OCI-LY1 (cell line): ENCODE results near the gene CCDC146.

Experiments used
- H2AFZ ChIP-seq: fragments of 200-600 bp; sonication (generic), shearing (Covaris generic); 2 replicates; pipeline ENCODE4 v1.6.0; 2014; ENCODE audit warnings: antibody characterized with exemption, mild to moderate bottlenecking, low read length
- H3F3A ChIP-seq: fragments of 200-600 bp; sonication (generic), shearing (Covaris generic); 2 replicates; pipeline ENCODE4 v1.6.0; 2014; ENCODE audit warnings: mild to moderate bottlenecking, antibody characterized with exemption, low read length, moderate library complexity; ENCODE audit not compliant: insufficient read depth
- H3K27ac ChIP-seq: fragments of 200-600 bp; sonication (generic); 2 replicates; pipeline ENCODE4 v1.5.1; 2014; ENCODE audit warnings: low read length, mixed run types, mild to moderate bottlenecking, low read depth; ENCODE audit not compliant: poor library complexity, severe bottlenecking
- H3K27me3 ChIP-seq: fragments of 200-600 bp; sonication (generic); 2 replicates; pipeline ENCODE4 v1.6.0; 2014; ENCODE audit warnings: antibody characterized with exemption, mild to moderate bottlenecking, low read length, moderate library complexity; ENCODE audit not compliant: insufficient read depth
- H3K36me3 ChIP-seq: fragments of 200-600 bp; sonication (generic); 2 replicates; pipeline ENCODE4 v1.6.1; 2014; ENCODE audit warnings: mild to moderate bottlenecking, antibody characterized with exemption, low read length, moderate library complexity, mixed read lengths; ENCODE audit not compliant: insufficient read depth
- H3K4me1 ChIP-seq: fragments of 200-600 bp; sonication (generic); 2 replicates; pipeline ENCODE4 v1.5.1; 2014; ENCODE audit warnings: mild to moderate bottlenecking, low read length, moderate library complexity; ENCODE audit not compliant: insufficient read depth, severe bottlenecking
- H3K4me2 ChIP-seq: fragments of 200-600 bp; sonication (generic), shearing (Covaris generic); 2 replicates; pipeline ENCODE4 v1.6.1; 2014; ENCODE audit warnings: low read length
- H3K4me3 ChIP-seq: fragments of 200-600 bp; sonication (generic); 2 replicates; pipeline ENCODE4 v1.5.1; 2014; ENCODE audit warnings: low read length, low read depth, mild to moderate bottlenecking, mixed read lengths; ENCODE audit not compliant: poor library complexity, severe bottlenecking
- H3K79me2 ChIP-seq: fragments of 200-600 bp; shearing (Covaris generic); 2 replicates; pipeline ENCODE4 v1.6.1; 2016; ENCODE audit warnings: mixed run types, low read length, mixed read lengths; ENCODE audit not compliant: insufficient read depth
- H3K9ac ChIP-seq: fragments of 200-600 bp; sonication (generic), shearing (Covaris generic); 2 replicates; pipeline ENCODE4 v1.6.1; 2014; ENCODE audit warnings: mild to moderate bottlenecking, low read length, mixed read lengths
- H3K9me2 ChIP-seq: fragments of 200-600 bp; sonication (generic), shearing (Covaris generic); 2 replicates; pipeline ENCODE4 v1.6.1; 2014; ENCODE audit warnings: low read depth, mild to moderate bottlenecking, low read length, mixed read lengths
- H3K9me3 ChIP-seq: fragments of 200-600 bp; shearing (Covaris generic); 2 replicates; pipeline ENCODE4 v1.6.1; 2014; ENCODE audit warnings: low read length, mixed read lengths
- H4K20me1 ChIP-seq: fragments of 200-600 bp; sonication (generic), shearing (Covaris generic); 2 replicates; pipeline ENCODE4 v1.6.0; 2016; ENCODE audit warnings: mild to moderate bottlenecking, low read length; ENCODE audit not compliant: insufficient read depth
- CTCF ChIP-seq: fragments of 200-600 bp; sonication (generic), shearing (Covaris generic); IDR thresholded peaks from 2 replicates; pipeline ENCODE4 v1.5.1; 2017; ENCODE audit warnings: mild to moderate bottlenecking, antibody characterized with exemption, low read length, moderate library complexity, mixed read lengths
- EZH2 ChIP-seq: fragments of 200-600 bp; sonication (generic), shearing (Covaris generic); IDR thresholded peaks from 2 replicates; pipeline ENCODE4 v1.8.0; 2017; ENCODE audit warnings: borderline replicate concordance, mixed run types, mild to moderate bottlenecking, antibody characterized with exemption, low read length, moderate library complexity, mixed read lengths

Gene CCDC146

GRCh38 chr7:77288676-77289320 lies 166.4 kb downstream of the CCDC146 start:
- Histone ChIP-seq H3K9me2 (no peaks in the 10 kb centered on the region), H3K9ac (no peak overlapping the region), H3K4me3 (no peak overlapping the region), H3F3A (no peaks in the 10 kb centered on the region), H3K9me3 (peaks cover 15% of the 10 kb centered on the region; the same call in 1 of the 2 replicates), H3K27ac (peak overlapping the region; percentile 19), H3K4me1 (peaks cover 12% of the 10 kb centered on the region), H3K79me2 (no peaks in the 10 kb centered on the region), H2AFZ (no peak overlapping the region), H4K20me1 (no peaks in the 10 kb centered on the region), H3K36me3 (no peaks in the 10 kb centered on the region), H3K27me3 (no peaks in the 10 kb centered on the region), H3K4me2 (no peak overlapping the region)
- no peak for TF ChIP-seq EZH2
- TF ChIP-seq CTCF: no peak

- no peaks in the 10 kb centered on the region for H3K27me3 ChIP-seq
- no peak overlapping the region for H3K9ac ChIP-seq
- no peak overlapping the region for H3K27ac ChIP-seq
- no peaks in the 10 kb centered on the region for H3K79me2 ChIP-seq
- no peaks in the 10 kb centered on the region for H4K20me1 ChIP-seq
- H2AFZ ChIP-seq: no peak overlapping the region
- no peaks in the 10 kb centered on the region for H3K9me2 ChIP-seq
- H3F3A ChIP-seq: no peaks in the 10 kb centered on the region
- H3K4me3 ChIP-seq: no peak overlapping the region
- H3K9me3 ChIP-seq: peaks cover 15% of the 10 kb centered on the region; the same call in 1 of the 2 replicates
- no peak overlapping the region for H3K4me2 ChIP-seq
- TF ChIP-seq EZH2 (no peak), CTCF (no peak)
- peaks cover 7% of the 10 kb centered on the region for H3K4me1 ChIP-seq
- H3K36me3 ChIP-seq: no peaks in the 10 kb centered on the region
Measured at GRCh38 chr7:77289387-77289786, 167.0 kb downstream of the CCDC146 start.

- no peaks in the 10 kb centered on the region for H3K79me2 ChIP-seq
- peaks cover 15% of the 10 kb centered on the region; the same call in 1 of the 2 replicates for H3K9me3 ChIP-seq
- no peaks in the 10 kb centered on the region for H3F3A ChIP-seq
- H3K4me3 ChIP-seq: no peak overlapping the region
- no peaks in the 10 kb centered on the region for H3K36me3 ChIP-seq
- no peak for TF ChIP-seq CTCF
- H3K27ac ChIP-seq: no peak overlapping the region
- no peak overlapping the region for H3K9ac ChIP-seq
- no peak overlapping the region for H3K4me2 ChIP-seq
- H4K20me1 ChIP-seq: no peaks in the 10 kb centered on the region
- peaks cover 7% of the 10 kb centered on the region for H3K4me1 ChIP-seq
- H3K27me3 ChIP-seq: no peaks in the 10 kb centered on the region
- no peak overlapping the region for H2AFZ ChIP-seq
- no peaks in the 10 kb centered on the region for H3K9me2 ChIP-seq
Measured at GRCh38 chr7:77290425-77290824, 168.0 kb downstream of the CCDC146 start.
